ENCODE data around the gene PTPRT.

- TF ChIP-seq NFRKB (IDR thresholded peaks at IDR 0.05) (no peak), CTBP1 (IDR thresholded peaks at IDR 0.05; ENCODE audit: borderline replicate concordance) (no peak), BHLHE40 (IDR thresholded peaks at IDR 0.05; ENCODE audit: borderline replicate concordance) (no peak), FOXM1 (IDR thresholded peaks at IDR 0.05; ENCODE audit: borderline replicate concordance) (no peak), ARNT (IDR thresholded peaks at IDR 0.05) (no peak), FOXA1 (IDR thresholded peaks at IDR 0.05) (no peak), ELF4 (IDR thresholded peaks at IDR 0.05) (no peak), FOXK2 (IDR thresholded peaks at IDR 0.05) (no peak), SUZ12 (IDR thresholded peaks at IDR 0.05) (no peak), SP1 (IDR thresholded peaks at IDR 0.05) (no peak), HDGF (IDR thresholded peaks at IDR 0.05; ENCODE audit: borderline replicate concordance) (no peak)
Observed at GRCh38 chr20:42530191-42530590, 659.5 kb downstream of the PTPRT start.
